Measurements from ENCODE around the gene EFS. TPM values are rescaled to one million over a fixed set of nuclear protein-coding genes. Genes with fewer than 3 reads are reported as not detected.

Gene EFS
- total and polyA plus RNA-seq, 10 of the 15 experiments (the other 5 are each of a cell fraction or from before 2014, with no cell fraction given) = 0.08 TPM; not detected in 9

- BruUV-seq (replicated peaks) = no TSS peak
- Histone ChIP-seq H3K36me3 (ENCODE audit: control insufficient read depth in 2 of 2, insufficient read depth in 2 of 2, low read length in 1 of 2) (no peaks in the 10 kb centered on the region), H3K9ac (ENCODE audit: control insufficient read depth, insufficient read depth, low read length) (no peak within 1 kb of the TSS), H3K9me3 (replicated peaks; ENCODE audit: control insufficient read depth, insufficient read depth, low read length) (no peaks in the 10 kb centered on the region), H3K27me3 (replicated peaks in 1 of 2; ENCODE audit: control insufficient read depth in 2 of 2, insufficient read depth in 2 of 2, low read length in 1 of 2) (peaks cover 0 to 2% of the 10 kb centered on the region in 2 experiments; a peak in 1 of 4 replicates), H3K27ac (ENCODE audit: control insufficient read depth, insufficient read depth) (no peak within 1 kb of the TSS), H3K79me2 (ENCODE audit: control insufficient read depth, insufficient read depth, low read length) (no peaks in the 10 kb centered on the region), H3K4me3 (no peak within 1 kb of the TSS), H3K4me2 (ENCODE audit: control insufficient read depth, insufficient read depth) (no peak within 1 kb of the TSS), H2AFZ (ENCODE audit: control insufficient read depth, low read depth, low read length) (no peak within 1 kb of the TSS), H3K4me1 (ENCODE audit: control insufficient read depth, insufficient read depth, low read length) (no peaks in the 10 kb centered on the region), H4K20me1 (ENCODE audit: control insufficient read depth, insufficient read depth) (no peaks in the 10 kb centered on the region)
- in situ Hi-C loops (cut with MboI) = no loop called here
- POLR2A ChIA-PET = no interaction called here
- CTCF ChIA-PET = no interaction called here
- no peak for ATAC-seq
- no peak for FAIRE-seq
- RAD21 ChIA-PET (ENCODE audit: unreplicated experiment) = no interaction called here
- no peak for DNase-seq (ENCODE audit: low read depth, low spot score)
- intact Hi-C loops (cut with micrococcal nuclease; ENCODE audit: unreplicated experiment) = no loop called here
- WGBS (ENCODE audit: insufficient coverage, insufficient replicate concordance, low lambda C conversion rate, missing lambda C conversion rate) = 17% methylated on average over 2 of the region's 2 CpGs
- TF ChIP-seq, protein P1, sequence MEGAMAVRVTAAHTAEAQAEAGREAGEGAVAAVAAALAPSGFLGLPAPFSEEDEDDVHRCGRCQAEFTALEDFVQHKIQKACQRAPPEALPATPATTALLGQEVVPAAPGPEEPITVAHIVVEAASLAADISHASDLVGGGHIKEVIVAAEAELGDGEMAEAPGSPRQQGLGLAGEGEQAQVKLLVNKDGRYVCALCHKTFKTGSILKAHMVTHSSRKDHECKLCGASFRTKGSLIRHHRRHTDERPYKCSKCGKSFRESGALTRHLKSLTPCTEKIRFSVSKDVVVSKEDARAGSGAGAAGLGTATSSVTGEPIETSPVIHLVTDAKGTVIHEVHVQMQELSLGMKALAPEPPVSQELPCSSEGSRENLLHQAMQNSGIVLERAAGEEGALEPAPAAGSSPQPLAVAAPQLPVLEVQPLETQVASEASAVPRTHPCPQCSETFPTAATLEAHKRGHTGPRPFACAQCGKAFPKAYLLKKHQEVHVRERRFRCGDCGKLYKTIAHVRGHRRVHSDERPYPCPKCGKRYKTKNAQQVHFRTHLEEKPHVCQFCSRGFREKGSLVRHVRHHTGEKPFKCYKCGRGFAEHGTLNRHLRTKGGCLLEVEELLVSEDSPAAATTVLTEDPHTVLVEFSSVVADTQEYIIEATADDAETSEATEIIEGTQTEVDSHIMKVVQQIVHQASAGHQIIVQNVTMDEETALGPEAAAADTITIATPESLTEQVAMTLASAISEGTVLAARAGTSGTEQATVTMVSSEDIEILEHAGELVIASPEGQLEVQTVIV (IDR thresholded peaks at IDR 0.05; ENCODE audit: borderline replicate concordance, partially characterized antibody) = no peak
- TF ChIP-seq, protein P2, sequence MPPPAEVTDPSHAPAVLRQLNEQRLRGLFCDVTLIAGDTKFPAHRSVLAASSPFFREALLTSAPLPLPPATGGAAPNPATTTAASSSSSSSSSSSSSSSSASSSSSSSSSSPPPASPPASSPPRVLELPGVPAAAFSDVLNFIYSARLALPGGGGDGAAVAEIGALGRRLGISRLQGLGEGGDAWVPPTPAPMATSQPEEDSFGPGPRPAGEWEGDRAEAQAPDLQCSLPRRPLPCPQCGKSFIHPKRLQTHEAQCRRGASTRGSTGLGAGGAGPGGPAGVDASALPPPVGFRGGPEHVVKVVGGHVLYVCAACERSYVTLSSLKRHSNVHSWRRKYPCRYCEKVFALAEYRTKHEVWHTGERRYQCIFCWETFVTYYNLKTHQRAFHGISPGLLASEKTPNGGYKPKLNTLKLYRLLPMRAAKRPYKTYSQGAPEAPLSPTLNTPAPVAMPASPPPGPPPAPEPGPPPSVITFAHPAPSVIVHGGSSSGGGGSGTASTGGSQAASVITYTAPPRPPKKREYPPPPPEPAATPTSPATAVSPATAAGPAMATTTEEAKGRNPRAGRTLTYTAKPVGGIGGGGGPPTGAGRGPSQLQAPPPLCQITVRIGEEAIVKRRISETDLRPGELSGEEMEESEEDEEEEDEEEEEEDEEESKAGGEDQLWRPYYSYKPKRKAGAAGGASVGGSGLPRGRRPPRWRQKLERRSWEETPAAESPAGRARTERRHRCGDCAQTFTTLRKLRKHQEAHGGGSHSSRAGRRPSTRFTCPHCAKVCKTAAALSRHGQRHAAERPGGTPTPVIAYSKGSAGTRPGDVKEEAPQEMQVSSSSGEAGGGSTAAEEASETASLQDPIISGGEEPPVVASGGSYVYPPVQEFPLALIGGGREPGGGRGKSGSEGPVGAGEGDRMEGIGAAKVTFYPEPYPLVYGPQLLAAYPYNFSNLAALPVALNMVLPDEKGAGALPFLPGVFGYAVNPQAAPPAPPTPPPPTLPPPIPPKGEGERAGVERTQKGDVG (CRISPR knock-in tag; IDR thresholded peaks at IDR 0.05) = no peak
- SMC1A ChIA-PET (ENCODE audit: uncharacterized antibody, unreplicated experiment) = no interaction called here
Measured at GRCh38 chr14:23372509-23372908, 7.5 kb upstream of the EFS start, which contains the start of gene IL25. IL25 (plus strand) TSS chr14:23372809.
